Upper lobe of left lung (tissue), 6 donors: ENCODE measurements around the gene STX1B. TPM values are rescaled to one million over a fixed set of nuclear protein-coding genes. Genes with fewer than 3 reads are reported as not detected.

Experiments
- ATAC-seq, 2 donors: fragments of 200-7000 bp; cut with Tn5 transposase; one replicate each; pipeline ENCODE4 v1.9.1; 2022; ENCODE audit warnings: mild to moderate bottlenecking in 2 of 2, moderate library complexity in 2 of 2; ENCODE audit not compliant: low FRiP score in 2 of 2
- DNase-seq, 2 donors: peaks; one replicate each; pipeline ENCODE4 v3.0.0-alpha.2; 2019 to 2020
- H3K27ac ChIP-seq, 4 donors: fragments of 200-600 bp; sonication (generic); one replicate each; pipeline ENCODE4 v1.5.1; 2016 to 2019
- H3K27me3 ChIP-seq, 4 donors: fragments of 200-600 bp; sonication (generic); one replicate each; pipeline ENCODE4 v1.5.1; 2017 to 2019
- H3K36me3 ChIP-seq, 4 donors: fragments of 200-600 bp; sonication (generic); one replicate each; pipeline ENCODE4 v1.5.1; 2016 to 2019
- H3K4me1 ChIP-seq, 4 donors: fragments of 200-600 bp; sonication (generic); one replicate each; pipeline ENCODE4 v1.5.1; 2018 to 2019
- H3K4me3 ChIP-seq, 4 donors: fragments of 200-600 bp; sonication (generic); one replicate each; pipeline ENCODE4 v1.5.1; 2017 to 2019; ENCODE audit warnings: mild to moderate bottlenecking in 2 of 4, moderate library complexity in 1 of 4
- H3K9me3 ChIP-seq, 4 donors: fragments of 200-600 bp; sonication (generic); one replicate each; pipeline ENCODE4 v1.5.1; 2018 to 2019
- EP300 ChIP-seq, 4 donors: sonication (generic); formaldehyde crosslinking; IDR thresholded peaks; one replicate each; pipeline ENCODE4 v1.5.1; 2017; ENCODE audit warnings: antibody characterized with exemption in 4 of 4, control low read depth in 2 of 4
- POLR2A ChIP-seq, 4 donors: fragments of 450-650 bp; IDR thresholded peaks; one replicate each; pipeline ENCODE4 v1.5.1; 2016 to 2017; ENCODE audit warnings: antibody characterized with exemption in 4 of 4, mild to moderate bottlenecking in 2 of 4
- POLR2AphosphoS5 ChIP-seq, 2 donors: sonication (generic); formaldehyde crosslinking; IDR thresholded peaks; one replicate each; pipeline ENCODE4 v1.5.1; 2017; ENCODE audit warnings: antibody characterized with exemption in 2 of 2
- WGBS, 2 donors: methylation state at CpG; one replicate each; pipeline ENCODE4 v1.1.5; 2017 to 2018; 5-methylcytosine and 5-hydroxymethylcytosine counted together
- total RNA-seq, 6 donors: library from RNA; depleted of rRNA in 4 of 6; stranded (reverse); fragments of >200 nt in 4 of 6; gene quantifications; one replicate each; pipeline versions ENCODE4 v1.1.0 to v1.2.1, GENCODE V29; 2016 to 2021
- TF ChIP-seq, protein P1 (sequence below), 6 experiments: fragments of 450-650 bp in 4 of 6; fragments of 200-600 bp in 2 of 6; sonication (generic) in 2 of 6; IDR thresholded peaks; one replicate each; pipeline ENCODE4 v1.5.1; 2016 to 2019; ENCODE audit warnings: antibody characterized with exemption in 6 of 6
- donor health status: DM: no; HTN: no; CAD: no; lungs with moderate emphysema.
- donor health status: DM: no; HTN: yes; CAD: no; lungs with severe emphysema.

Gene STX1B
- total RNA-seq, 6 donors from 2014 or later = 0.30 to 2.1 (median 0.51) TPM

DNA sequence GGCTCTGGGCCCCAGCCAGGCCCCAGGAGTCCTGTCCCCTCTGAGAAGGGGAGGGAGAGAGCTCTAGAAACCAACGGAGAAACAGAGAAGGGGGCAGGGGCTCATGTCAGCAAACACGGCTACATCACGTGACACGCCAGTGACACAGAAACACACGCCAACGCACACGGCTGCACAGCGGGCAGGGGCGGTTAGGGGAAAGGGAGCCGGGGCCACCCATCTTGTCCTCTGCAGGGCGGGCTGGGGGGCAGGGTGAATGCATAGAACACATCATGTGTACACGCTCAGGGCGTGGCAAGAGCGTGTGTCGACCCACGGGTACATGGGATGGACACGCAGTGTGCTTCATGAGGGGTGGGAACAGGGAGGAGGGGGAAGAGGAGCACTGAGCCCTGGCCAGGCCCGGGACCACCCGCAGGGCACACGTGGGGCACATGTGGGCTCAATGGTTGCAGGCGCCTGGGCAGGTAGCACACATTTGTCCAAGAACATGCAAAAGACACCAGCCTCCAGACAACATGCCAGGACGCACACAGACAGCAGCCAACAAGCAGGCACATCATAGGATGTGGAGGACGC lies 20.9 kb downstream of the STX1B start:
- DNase-seq = no peak

GRCh38 chr16:30987581-30988190 lies 22.8 kb downstream of the STX1B start:
- Histone ChIP-seq H3K27ac (no peak overlapping the region), H3K36me3 (peaks cover 0 to 24% (median 20%) of the 10 kb centered on the region in 4 donors), H3K9me3 (no peaks in the 10 kb centered on the region), H3K4me1 (peaks cover 8 to 11% (median 9%) of the 10 kb centered on the region in 4 donors), H3K27me3 (no peaks in the 10 kb centered on the region), H3K4me3 (no peak overlapping the region)
- 89 to 95% methylated on average over 28 to 29 of the region's 30 CpGs for WGBS, 2 donors
- TF ChIP-seq EP300 (IDR thresholded peaks at IDR 0.05) = no peak
- no peak for ATAC-seq
- DNase-seq = no peak

More for the DNA sequence above, 20.9 kb downstream of the STX1B start:
- Histone ChIP-seq H3K4me3 (no peak overlapping the region), H3K4me1 (peaks cover 8 to 11% (median 9%) of the 10 kb centered on the region in 4 donors), H3K9me3 (no peaks in the 10 kb centered on the region), H3K27ac (no peak overlapping the region), H3K36me3 (peaks cover 0 to 7% (median 3%) of the 10 kb centered on the region in 4 donors), H3K27me3 (no peaks in the 10 kb centered on the region)
- WGBS, 2 donors = 89 to 91% methylated on average over 22 to 23 of the region's 23 CpGs
- ATAC-seq = no peak
- TF ChIP-seq, protein P1, sequence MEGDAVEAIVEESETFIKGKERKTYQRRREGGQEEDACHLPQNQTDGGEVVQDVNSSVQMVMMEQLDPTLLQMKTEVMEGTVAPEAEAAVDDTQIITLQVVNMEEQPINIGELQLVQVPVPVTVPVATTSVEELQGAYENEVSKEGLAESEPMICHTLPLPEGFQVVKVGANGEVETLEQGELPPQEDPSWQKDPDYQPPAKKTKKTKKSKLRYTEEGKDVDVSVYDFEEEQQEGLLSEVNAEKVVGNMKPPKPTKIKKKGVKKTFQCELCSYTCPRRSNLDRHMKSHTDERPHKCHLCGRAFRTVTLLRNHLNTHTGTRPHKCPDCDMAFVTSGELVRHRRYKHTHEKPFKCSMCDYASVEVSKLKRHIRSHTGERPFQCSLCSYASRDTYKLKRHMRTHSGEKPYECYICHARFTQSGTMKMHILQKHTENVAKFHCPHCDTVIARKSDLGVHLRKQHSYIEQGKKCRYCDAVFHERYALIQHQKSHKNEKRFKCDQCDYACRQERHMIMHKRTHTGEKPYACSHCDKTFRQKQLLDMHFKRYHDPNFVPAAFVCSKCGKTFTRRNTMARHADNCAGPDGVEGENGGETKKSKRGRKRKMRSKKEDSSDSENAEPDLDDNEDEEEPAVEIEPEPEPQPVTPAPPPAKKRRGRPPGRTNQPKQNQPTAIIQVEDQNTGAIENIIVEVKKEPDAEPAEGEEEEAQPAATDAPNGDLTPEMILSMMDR (IDR thresholded peaks at IDR 0.05) = no peak
- no peak for TF ChIP-seq POLR2AphosphoS5 (IDR thresholded peaks at IDR 0.05)
- TF ChIP-seq POLR2A (IDR thresholded peaks at IDR 0.05) = no peak
- no peak for TF ChIP-seq EP300 (IDR thresholded peaks at IDR 0.05)

- Histone ChIP-seq H3K4me1 (peaks cover 8 to 11% (median 9%) of the 10 kb centered on the region in 4 donors), H3K4me3 (no peak overlapping the region), H3K9me3 (no peaks in the 10 kb centered on the region), H3K36me3 (peaks cover under 1 to 37% (median 27%) of the 10 kb centered on the region in 4 donors), H3K27me3 (no peaks in the 10 kb centered on the region), H3K27ac (peak overlapping the region in 1 of 4 donors; percentile 0)
- no peak for ATAC-seq
- WGBS, 2 donors = 92 to 95% methylated on average over 15 to 29 of the region's 29 CpGs
- DNase-seq = peak in 1 of 2 donors; percentile 80
- no peak for TF ChIP-seq POLR2A (IDR thresholded peaks at IDR 0.05)
Observed at GRCh38 chr16:30986129-30986991, 24.1 kb downstream of the STX1B start.

GRCh38 chr16:30985401-30986128 lies 24.9 kb downstream of the STX1B start:
- peak; percentile 76 to 81 for DNase-seq
- Histone ChIP-seq H3K36me3 (peaks cover 6 to 45% (median 35%) of the 10 kb centered on the region in 4 donors), H3K4me3 (peak overlapping the region; percentile 5 to 51 (median 40)), H3K9me3 (no peaks in the 10 kb centered on the region), H3K27me3 (no peaks in the 10 kb centered on the region), H3K4me1 (peaks cover 8 to 11% (median 9%) of the 10 kb centered on the region in 4 donors), H3K27ac (peak overlapping the region in 3 of 4 donors; percentile 20 to 74 (median 49))
- ATAC-seq = peak; percentile 72 to 75
- 59 to 70% methylated on average over 6 to 11 of the region's 20 CpGs for WGBS, 2 donors
- TF ChIP-seq EP300 (IDR thresholded peaks at IDR 0.05) = no peak
- TF ChIP-seq POLR2AphosphoS5 (IDR thresholded peaks at IDR 0.05) = no peak
- TF ChIP-seq, protein P1 (IDR thresholded peaks at IDR 0.05) = no peak
- no peak for TF ChIP-seq POLR2A (IDR thresholded peaks at IDR 0.05)

- DNase-seq = peak; percentile 91 to 99
- Histone ChIP-seq H3K4me3 (peak within 1 kb of the TSS; percentile 5 to 51 (median 40)), H3K27me3 (no peaks in the 10 kb centered on the region), H3K27ac (peak within 1 kb of the TSS in 3 of 4 donors; percentile 20 to 74 (median 49)), H3K4me1 (peaks cover 8 to 11% (median 9%) of the 10 kb centered on the region in 4 donors), H3K36me3 (peaks cover 12 to 52% (median 43%) of the 10 kb centered on the region in 4 donors), H3K9me3 (no peaks in the 10 kb centered on the region)
- ATAC-seq = peak; percentile 92 to 93
- TF ChIP-seq POLR2A (IDR thresholded peaks at IDR 0.05) (peak in 1 of 4 donors; percentile 18), EP300 (IDR thresholded peaks at IDR 0.05) (no peak), POLR2AphosphoS5 (IDR thresholded peaks at IDR 0.05) (peak in 1 of 2 donors; percentile 18)
- TF ChIP-seq, protein P1 (IDR thresholded peaks at IDR 0.05) = peak; percentile 89 to 97 (median 96)
- WGBS, 2 donors = 38 to 60% methylated on average over 14 to 16 of the region's 24 CpGs
Observed at GRCh38 chr16:30984669-30985400, 25.6 kb downstream of the STX1B start, which contains the start of gene HSD3B7. TSS of gene HSD3B7 (plus strand) at chr16:30985207. CDS start at chr16:30985659, 452 bp downstream.
